ENCODE results near the gene LILRB4. TPM values are rescaled to one million over a fixed set of nuclear protein-coding genes. Genes with fewer than 3 reads are reported as not detected.
"Not testable (repeated sequence)": the region's sequence is repeated elsewhere in the genome, so short reads cannot be mapped to it uniquely, and the experiment has no call there.

LILRB4 gene
- total and polyA plus RNA-seq, 4 donors, result 1.9 to 5.0 (median 3.4) TPM

- H3K4me3 ChIP-seq (ENCODE audit: low read depth in 1 of 3, low read length in 3 of 3); H3K27me3 ChIP-seq (ENCODE audit: control insufficient read depth in 4 of 4, insufficient read depth in 4 of 4, low read length in 3 of 4); H3K27ac ChIP-seq (ENCODE audit: low read depth in 1 of 2, low read length in 2 of 2); H3K4me1 ChIP-seq (ENCODE audit: control insufficient read depth in 4 of 4, insufficient read depth in 4 of 4, low read length in 3 of 4); H3K9ac ChIP-seq (ENCODE audit: low read depth in 1 of 2, low read length in 2 of 2); DNase-seq (ENCODE audit: low spot score); H3K9me3 ChIP-seq (ENCODE audit: control insufficient read depth in 4 of 4, low read length in 3 of 4); H3K36me3 ChIP-seq (ENCODE audit: control insufficient read depth in 4 of 4, insufficient read depth in 3 of 4, low read depth in 1 of 4, low read length in 3 of 4): not testable (repeated sequence)
- TF ChIP-seq, protein P1, sequence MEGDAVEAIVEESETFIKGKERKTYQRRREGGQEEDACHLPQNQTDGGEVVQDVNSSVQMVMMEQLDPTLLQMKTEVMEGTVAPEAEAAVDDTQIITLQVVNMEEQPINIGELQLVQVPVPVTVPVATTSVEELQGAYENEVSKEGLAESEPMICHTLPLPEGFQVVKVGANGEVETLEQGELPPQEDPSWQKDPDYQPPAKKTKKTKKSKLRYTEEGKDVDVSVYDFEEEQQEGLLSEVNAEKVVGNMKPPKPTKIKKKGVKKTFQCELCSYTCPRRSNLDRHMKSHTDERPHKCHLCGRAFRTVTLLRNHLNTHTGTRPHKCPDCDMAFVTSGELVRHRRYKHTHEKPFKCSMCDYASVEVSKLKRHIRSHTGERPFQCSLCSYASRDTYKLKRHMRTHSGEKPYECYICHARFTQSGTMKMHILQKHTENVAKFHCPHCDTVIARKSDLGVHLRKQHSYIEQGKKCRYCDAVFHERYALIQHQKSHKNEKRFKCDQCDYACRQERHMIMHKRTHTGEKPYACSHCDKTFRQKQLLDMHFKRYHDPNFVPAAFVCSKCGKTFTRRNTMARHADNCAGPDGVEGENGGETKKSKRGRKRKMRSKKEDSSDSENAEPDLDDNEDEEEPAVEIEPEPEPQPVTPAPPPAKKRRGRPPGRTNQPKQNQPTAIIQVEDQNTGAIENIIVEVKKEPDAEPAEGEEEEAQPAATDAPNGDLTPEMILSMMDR (IDR thresholded peaks at IDR 0.05; ENCODE audit: low read depth, low read length, missing input control), result peak; percentile 75
- peak; percentile 69 to 84 for TF ChIP-seq RAD21 (IDR thresholded peaks at IDR 0.05)
- WGBS, result 19% methylated on average over 10 of the region's 10 CpGs
Observed at GRCh38 chr19:54676210-54676834, 13.5 kb downstream of the LILRB4 start.

DNA sequence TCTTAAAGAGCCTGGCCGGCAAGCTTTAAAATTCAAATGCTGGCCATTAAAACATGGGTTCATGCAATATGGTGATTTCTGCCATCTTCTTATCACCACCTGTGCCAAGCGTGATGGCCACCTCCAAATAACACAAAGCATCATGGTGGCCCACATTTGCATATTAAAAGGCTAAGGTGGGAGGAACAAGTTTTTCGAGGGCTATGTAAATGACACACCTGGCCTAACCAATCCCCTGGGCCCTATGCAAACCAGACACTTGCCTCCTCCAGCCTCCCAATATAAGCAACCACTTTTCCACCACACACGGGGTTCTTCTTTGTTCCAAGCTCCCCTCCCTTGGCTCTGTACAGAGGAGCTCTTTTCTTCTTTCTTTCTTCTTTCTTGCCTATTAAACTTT, 14.4 kb downstream of the LILRB4 start:
- H3K27me3 ChIP-seq (ENCODE audit: control insufficient read depth in 4 of 4, insufficient read depth in 4 of 4, low read length in 3 of 4), result peaks cover 0 to 3% (median 1%) of the 10 kb centered on the region in 4 donors
- no peak overlapping the region for H3K9ac ChIP-seq (ENCODE audit: low read depth in 1 of 2, low read length in 2 of 2)
- DNase-seq (ENCODE audit: low spot score), result no peak
- no peaks in the 10 kb centered on the region for H3K9me3 ChIP-seq (ENCODE audit: control insufficient read depth in 4 of 4, low read length in 3 of 4)
- H3K36me3 ChIP-seq (ENCODE audit: control insufficient read depth in 4 of 4, insufficient read depth in 3 of 4, low read depth in 1 of 4, low read length in 3 of 4), result no peaks in the 10 kb centered on the region
- no peak for TF ChIP-seq SP1 (IDR thresholded peaks at IDR 0.05)
- no peak for TF ChIP-seq MAX (IDR thresholded peaks at IDR 0.05)
- no peak for TF ChIP-seq RXRA (IDR thresholded peaks at IDR 0.05)
- TF ChIP-seq FOXA1 (IDR thresholded peaks at IDR 0.05), result no peak
- no peak for TF ChIP-seq FOXA2 (IDR thresholded peaks at IDR 0.05)
- no peak for TF ChIP-seq HNF4A (conservative IDR thresholded peaks at IDR 0.05)
- TF ChIP-seq, protein P2, sequence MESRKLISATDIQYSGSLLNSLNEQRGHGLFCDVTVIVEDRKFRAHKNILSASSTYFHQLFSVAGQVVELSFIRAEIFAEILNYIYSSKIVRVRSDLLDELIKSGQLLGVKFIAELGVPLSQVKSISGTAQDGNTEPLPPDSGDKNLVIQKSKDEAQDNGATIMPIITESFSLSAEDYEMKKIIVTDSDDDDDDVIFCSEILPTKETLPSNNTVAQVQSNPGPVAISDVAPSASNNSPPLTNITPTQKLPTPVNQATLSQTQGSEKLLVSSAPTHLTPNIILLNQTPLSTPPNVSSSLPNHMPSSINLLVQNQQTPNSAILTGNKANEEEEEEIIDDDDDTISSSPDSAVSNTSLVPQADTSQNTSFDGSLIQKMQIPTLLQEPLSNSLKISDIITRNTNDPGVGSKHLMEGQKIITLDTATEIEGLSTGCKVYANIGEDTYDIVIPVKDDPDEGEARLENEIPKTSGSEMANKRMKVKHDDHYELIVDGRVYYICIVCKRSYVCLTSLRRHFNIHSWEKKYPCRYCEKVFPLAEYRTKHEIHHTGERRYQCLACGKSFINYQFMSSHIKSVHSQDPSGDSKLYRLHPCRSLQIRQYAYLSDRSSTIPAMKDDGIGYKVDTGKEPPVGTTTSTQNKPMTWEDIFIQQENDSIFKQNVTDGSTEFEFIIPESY (IDR thresholded peaks at IDR 0.05), result no peak
- no peak for TF ChIP-seq TAF1 (conservative IDR thresholded peaks at IDR 0.05)
- no peak for TF ChIP-seq JUND (IDR thresholded peaks at IDR 0.05)
- TF ChIP-seq, protein P3, sequence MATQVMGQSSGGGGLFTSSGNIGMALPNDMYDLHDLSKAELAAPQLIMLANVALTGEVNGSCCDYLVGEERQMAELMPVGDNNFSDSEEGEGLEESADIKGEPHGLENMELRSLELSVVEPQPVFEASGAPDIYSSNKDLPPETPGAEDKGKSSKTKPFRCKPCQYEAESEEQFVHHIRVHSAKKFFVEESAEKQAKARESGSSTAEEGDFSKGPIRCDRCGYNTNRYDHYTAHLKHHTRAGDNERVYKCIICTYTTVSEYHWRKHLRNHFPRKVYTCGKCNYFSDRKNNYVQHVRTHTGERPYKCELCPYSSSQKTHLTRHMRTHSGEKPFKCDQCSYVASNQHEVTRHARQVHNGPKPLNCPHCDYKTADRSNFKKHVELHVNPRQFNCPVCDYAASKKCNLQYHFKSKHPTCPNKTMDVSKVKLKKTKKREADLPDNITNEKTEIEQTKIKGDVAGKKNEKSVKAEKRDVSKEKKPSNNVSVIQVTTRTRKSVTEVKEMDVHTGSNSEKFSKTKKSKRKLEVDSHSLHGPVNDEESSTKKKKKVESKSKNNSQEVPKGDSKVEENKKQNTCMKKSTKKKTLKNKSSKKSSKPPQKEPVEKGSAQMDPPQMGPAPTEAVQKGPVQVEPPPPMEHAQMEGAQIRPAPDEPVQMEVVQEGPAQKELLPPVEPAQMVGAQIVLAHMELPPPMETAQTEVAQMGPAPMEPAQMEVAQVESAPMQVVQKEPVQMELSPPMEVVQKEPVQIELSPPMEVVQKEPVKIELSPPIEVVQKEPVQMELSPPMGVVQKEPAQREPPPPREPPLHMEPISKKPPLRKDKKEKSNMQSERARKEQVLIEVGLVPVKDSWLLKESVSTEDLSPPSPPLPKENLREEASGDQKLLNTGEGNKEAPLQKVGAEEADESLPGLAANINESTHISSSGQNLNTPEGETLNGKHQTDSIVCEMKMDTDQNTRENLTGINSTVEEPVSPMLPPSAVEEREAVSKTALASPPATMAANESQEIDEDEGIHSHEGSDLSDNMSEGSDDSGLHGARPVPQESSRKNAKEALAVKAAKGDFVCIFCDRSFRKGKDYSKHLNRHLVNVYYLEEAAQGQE (IDR thresholded peaks at IDR 0.05), result no peak
- H3K27ac ChIP-seq (ENCODE audit: low read depth in 1 of 2, low read length in 2 of 2), result no peak overlapping the region
- no peaks in the 10 kb centered on the region for H3K4me1 ChIP-seq (ENCODE audit: control insufficient read depth in 4 of 4, insufficient read depth in 4 of 4, low read length in 3 of 4)
- WGBS, result 62% methylated on average over 4 of the region's 4 CpGs
- H3K4me3 ChIP-seq (ENCODE audit: low read depth in 1 of 3, low read length in 3 of 3), result no peak overlapping the region

DNA sequence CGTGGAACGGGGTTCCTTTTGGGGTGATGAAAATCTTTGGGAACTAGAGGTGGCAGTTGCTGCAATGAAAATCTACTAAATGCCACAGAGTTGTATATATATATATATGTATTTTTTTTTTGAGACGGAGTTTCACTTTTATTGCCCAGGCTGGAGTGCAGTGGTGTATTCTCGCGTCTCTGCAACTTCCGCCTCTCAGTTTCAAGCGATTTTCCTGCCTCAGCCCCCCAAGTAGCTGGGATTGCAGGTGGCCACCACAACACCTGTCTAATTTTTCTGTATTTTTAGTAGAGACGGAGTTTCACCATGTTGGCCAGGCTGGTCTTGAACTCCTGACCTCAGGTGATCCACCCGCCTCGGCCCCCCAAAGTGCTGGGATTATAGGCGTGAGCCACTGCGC, 18.8 kb downstream of the LILRB4 start:
- H3K27me3 ChIP-seq (ENCODE audit: control insufficient read depth in 4 of 4, insufficient read depth in 4 of 4, low read length in 3 of 4); H3K27ac ChIP-seq (ENCODE audit: low read depth in 1 of 2, low read length in 2 of 2); DNase-seq (ENCODE audit: low spot score); H3K9me3 ChIP-seq (ENCODE audit: control insufficient read depth in 4 of 4, low read length in 3 of 4); H3K36me3 ChIP-seq (ENCODE audit: control insufficient read depth in 4 of 4, insufficient read depth in 3 of 4, low read depth in 1 of 4, low read length in 3 of 4); H3K9ac ChIP-seq (ENCODE audit: low read depth in 1 of 2, low read length in 2 of 2); H3K4me3 ChIP-seq (ENCODE audit: low read depth in 1 of 3, low read length in 3 of 3); H3K4me1 ChIP-seq (ENCODE audit: control insufficient read depth in 4 of 4, insufficient read depth in 4 of 4, low read length in 3 of 4): not testable (repeated sequence)
- WGBS, result 69% methylated on average over 12 of the region's 12 CpGs
